GM23338 (cell line): ENCODE measurements around the gene NOP56.

Source experiments
- CREB1 ChIP-seq: fragments of 250-450 bp; sonication (Bioruptor Pico); IDR thresholded peaks from 2 replicates; pipeline ENCODE4 v1.5.0; 2020; ENCODE audit warnings: low read depth, mild to moderate bottlenecking, moderate library complexity
- EZH2 ChIP-seq: fragments of 200-600 bp; sonication (generic); IDR thresholded peaks from one replicate; pipeline ENCODE4 v1.8.0; 2017; ENCODE audit warnings: antibody characterized with exemption, mild to moderate bottlenecking, low read depth; ENCODE audit not compliant: unreplicated experiment
- NANOG ChIP-seq: IDR thresholded peaks from 2 replicates; pipeline ENCODE4 v1.6.1; 2016; ENCODE audit warnings: antibody characterized with exemption, borderline replicate concordance
- POLR2AphosphoS5 ChIP-seq: IDR thresholded peaks from 2 replicates; pipeline ENCODE4 v1.6.1; 2016; ENCODE audit warnings: antibody characterized with exemption, low read depth
- TF ChIP-seq, protein P1 (sequence below), 2 experiments: fragments of 200-600 bp in 1 of 2; sonication (generic) in 1 of 2; conservative IDR thresholded peaks; 2 replicates each; pipeline versions ENCODE4 v1.5.1 to v1.6.1; 2016 to 2017; ENCODE audit warnings: antibody characterized with exemption in 2 of 2, low read depth in 2 of 2, mild to moderate bottlenecking in 2 of 2, moderate library complexity in 1 of 2
- TF ChIP-seq, protein P2 (sequence below): IDR thresholded peaks from one replicate; pipeline ENCODE4 v1.6.1; 2018; ENCODE audit warnings: antibody characterized with exemption; ENCODE audit not compliant: unreplicated experiment

DNA sequence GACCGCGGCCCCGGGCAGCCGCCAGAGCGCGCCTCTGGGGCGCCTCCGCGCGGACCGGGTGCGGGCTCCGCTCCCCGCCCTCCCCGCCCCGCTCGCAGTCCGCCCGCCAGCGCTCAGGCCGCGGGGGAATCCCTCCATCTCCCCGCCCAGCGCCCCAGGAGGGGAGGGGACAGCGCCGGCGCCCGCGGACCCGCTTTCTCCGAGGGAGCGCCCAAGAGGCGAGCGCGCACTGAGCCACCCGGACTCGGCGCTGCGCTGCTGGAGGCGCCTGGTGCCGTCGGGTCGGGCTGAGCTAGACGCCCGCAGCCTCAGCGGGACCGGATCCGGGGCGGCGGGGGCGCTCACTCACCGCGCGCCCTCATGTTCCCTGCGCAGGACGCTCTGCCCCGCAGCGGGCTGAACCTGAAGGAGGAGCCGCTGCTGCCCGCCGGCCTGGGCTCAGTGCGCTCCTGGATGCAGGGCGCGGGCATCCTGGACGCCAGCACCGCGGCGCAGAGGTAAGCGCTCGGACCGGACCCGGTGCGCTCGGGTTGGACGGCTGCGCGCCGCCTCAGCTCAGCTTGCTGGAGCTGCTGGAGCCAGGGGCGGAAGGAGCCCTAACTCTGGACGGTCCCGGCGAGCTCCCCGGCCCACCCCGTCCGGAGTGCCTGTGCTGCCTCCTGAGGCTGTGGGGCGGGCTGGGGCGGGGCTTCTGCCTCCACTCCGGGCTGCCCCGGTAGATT lies 41.0 kb downstream of the NOP56 start:
- TF ChIP-seq, protein P1, sequence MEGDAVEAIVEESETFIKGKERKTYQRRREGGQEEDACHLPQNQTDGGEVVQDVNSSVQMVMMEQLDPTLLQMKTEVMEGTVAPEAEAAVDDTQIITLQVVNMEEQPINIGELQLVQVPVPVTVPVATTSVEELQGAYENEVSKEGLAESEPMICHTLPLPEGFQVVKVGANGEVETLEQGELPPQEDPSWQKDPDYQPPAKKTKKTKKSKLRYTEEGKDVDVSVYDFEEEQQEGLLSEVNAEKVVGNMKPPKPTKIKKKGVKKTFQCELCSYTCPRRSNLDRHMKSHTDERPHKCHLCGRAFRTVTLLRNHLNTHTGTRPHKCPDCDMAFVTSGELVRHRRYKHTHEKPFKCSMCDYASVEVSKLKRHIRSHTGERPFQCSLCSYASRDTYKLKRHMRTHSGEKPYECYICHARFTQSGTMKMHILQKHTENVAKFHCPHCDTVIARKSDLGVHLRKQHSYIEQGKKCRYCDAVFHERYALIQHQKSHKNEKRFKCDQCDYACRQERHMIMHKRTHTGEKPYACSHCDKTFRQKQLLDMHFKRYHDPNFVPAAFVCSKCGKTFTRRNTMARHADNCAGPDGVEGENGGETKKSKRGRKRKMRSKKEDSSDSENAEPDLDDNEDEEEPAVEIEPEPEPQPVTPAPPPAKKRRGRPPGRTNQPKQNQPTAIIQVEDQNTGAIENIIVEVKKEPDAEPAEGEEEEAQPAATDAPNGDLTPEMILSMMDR (conservative IDR thresholded peaks at IDR 0.05; ENCODE audit: low read depth in 2 of 2): no peak
- no peak for TF ChIP-seq POLR2AphosphoS5
- TF ChIP-seq EZH2: peak; percentile 79
- TF ChIP-seq, protein P2, sequence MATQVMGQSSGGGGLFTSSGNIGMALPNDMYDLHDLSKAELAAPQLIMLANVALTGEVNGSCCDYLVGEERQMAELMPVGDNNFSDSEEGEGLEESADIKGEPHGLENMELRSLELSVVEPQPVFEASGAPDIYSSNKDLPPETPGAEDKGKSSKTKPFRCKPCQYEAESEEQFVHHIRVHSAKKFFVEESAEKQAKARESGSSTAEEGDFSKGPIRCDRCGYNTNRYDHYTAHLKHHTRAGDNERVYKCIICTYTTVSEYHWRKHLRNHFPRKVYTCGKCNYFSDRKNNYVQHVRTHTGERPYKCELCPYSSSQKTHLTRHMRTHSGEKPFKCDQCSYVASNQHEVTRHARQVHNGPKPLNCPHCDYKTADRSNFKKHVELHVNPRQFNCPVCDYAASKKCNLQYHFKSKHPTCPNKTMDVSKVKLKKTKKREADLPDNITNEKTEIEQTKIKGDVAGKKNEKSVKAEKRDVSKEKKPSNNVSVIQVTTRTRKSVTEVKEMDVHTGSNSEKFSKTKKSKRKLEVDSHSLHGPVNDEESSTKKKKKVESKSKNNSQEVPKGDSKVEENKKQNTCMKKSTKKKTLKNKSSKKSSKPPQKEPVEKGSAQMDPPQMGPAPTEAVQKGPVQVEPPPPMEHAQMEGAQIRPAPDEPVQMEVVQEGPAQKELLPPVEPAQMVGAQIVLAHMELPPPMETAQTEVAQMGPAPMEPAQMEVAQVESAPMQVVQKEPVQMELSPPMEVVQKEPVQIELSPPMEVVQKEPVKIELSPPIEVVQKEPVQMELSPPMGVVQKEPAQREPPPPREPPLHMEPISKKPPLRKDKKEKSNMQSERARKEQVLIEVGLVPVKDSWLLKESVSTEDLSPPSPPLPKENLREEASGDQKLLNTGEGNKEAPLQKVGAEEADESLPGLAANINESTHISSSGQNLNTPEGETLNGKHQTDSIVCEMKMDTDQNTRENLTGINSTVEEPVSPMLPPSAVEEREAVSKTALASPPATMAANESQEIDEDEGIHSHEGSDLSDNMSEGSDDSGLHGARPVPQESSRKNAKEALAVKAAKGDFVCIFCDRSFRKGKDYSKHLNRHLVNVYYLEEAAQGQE: no peak
- no peak for TF ChIP-seq NANOG
- TF ChIP-seq CREB1 (CRISPR knock-in tag): no peak
